ENCODE measurements around the gene FAM151A. TPM values are rescaled to one million over a fixed set of nuclear protein-coding genes. Genes with fewer than 3 reads are reported as not detected.

The FAM151A gene
- total and polyA plus RNA-seq, 2 experiments from 2014 or later, result 0.10 TPM; not detected in 1

DNA sequence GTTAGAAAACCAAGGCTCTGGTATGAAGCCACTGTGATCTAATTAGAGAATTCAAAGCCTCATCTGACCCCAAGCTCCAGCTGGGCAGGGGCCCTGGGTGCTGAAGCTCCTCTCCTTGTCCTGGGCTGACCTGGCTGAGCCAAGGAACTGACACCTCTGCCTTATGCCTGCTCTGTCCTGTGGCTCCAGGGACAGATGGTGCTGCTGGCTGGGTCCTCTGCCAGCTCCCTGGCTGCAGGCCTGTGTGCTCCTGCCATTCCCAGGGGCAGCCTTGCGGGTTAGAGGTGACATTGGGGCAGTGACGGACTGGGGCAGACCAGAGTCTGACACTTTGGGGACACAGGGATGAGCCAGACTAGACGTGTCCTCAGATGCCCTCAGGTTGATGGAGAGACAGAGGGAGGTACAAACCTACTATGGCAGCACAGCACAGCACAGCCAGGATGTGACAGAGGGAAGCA is 63.5 kb downstream of the FAM151A start:
- H3K4me3 ChIP-seq, result no peak overlapping the region
- Mint-ChIP-seq H3K27ac (no peak overlapping the region), H3K4me1 (peaks cover 6% of the 10 kb centered on the region; the same call in 2 of the 3 replicates), H3K4me3 (no peak overlapping the region), H3K36me3 (ENCODE audit: low read depth) (peaks cover 5% of the 10 kb centered on the region; the same call in 2 of the 3 replicates), H3K9me3 (peaks cover 20% of the 10 kb centered on the region; the same call in 2 of the 3 replicates), H3K27me3 (ENCODE audit: insufficient read depth, low read depth, poor library complexity) (peaks cover 2% of the 10 kb centered on the region)
- no peak overlapping the region for H2AFZ ChIP-seq
- H3F3A ChIP-seq (replicated peaks; ENCODE audit: low read depth), result no peaks in the 10 kb centered on the region
- no peak for TF ChIP-seq NANOG (IDR thresholded peaks at IDR 0.05; ENCODE audit: borderline replicate concordance)
- no peak for TF ChIP-seq CREB1 (CRISPR knock-in tag; IDR thresholded peaks at IDR 0.05; ENCODE audit: low read depth)
- TF ChIP-seq ZNF331 (CRISPR knock-in tag; IDR thresholded peaks at IDR 0.05; ENCODE audit: low read depth), result no peak
- no peak for TF ChIP-seq POLR2AphosphoS5 (IDR thresholded peaks at IDR 0.05; ENCODE audit: low read depth)
- no peak for TF ChIP-seq EZH2phosphoT487 (IDR thresholded peaks at IDR 0.05; ENCODE audit: unreplicated experiment)
- TF ChIP-seq JUNB (IDR thresholded peaks at IDR 0.05; ENCODE audit: unreplicated experiment), result no peak
- TF ChIP-seq STAT1 (IDR thresholded peaks at IDR 0.05; ENCODE audit: unreplicated experiment), result no peak
- TF ChIP-seq, protein P1, sequence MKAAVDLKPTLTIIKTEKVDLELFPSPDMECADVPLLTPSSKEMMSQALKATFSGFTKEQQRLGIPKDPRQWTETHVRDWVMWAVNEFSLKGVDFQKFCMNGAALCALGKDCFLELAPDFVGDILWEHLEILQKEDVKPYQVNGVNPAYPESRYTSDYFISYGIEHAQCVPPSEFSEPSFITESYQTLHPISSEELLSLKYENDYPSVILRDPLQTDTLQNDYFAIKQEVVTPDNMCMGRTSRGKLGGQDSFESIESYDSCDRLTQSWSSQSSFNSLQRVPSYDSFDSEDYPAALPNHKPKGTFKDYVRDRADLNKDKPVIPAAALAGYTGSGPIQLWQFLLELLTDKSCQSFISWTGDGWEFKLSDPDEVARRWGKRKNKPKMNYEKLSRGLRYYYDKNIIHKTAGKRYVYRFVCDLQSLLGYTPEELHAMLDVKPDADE (IDR thresholded peaks at IDR 0.05), result no peak
- no peak for TF ChIP-seq EZH2 (IDR thresholded peaks at IDR 0.05; ENCODE audit: low read depth, unreplicated experiment)
- TF ChIP-seq, protein P2, sequence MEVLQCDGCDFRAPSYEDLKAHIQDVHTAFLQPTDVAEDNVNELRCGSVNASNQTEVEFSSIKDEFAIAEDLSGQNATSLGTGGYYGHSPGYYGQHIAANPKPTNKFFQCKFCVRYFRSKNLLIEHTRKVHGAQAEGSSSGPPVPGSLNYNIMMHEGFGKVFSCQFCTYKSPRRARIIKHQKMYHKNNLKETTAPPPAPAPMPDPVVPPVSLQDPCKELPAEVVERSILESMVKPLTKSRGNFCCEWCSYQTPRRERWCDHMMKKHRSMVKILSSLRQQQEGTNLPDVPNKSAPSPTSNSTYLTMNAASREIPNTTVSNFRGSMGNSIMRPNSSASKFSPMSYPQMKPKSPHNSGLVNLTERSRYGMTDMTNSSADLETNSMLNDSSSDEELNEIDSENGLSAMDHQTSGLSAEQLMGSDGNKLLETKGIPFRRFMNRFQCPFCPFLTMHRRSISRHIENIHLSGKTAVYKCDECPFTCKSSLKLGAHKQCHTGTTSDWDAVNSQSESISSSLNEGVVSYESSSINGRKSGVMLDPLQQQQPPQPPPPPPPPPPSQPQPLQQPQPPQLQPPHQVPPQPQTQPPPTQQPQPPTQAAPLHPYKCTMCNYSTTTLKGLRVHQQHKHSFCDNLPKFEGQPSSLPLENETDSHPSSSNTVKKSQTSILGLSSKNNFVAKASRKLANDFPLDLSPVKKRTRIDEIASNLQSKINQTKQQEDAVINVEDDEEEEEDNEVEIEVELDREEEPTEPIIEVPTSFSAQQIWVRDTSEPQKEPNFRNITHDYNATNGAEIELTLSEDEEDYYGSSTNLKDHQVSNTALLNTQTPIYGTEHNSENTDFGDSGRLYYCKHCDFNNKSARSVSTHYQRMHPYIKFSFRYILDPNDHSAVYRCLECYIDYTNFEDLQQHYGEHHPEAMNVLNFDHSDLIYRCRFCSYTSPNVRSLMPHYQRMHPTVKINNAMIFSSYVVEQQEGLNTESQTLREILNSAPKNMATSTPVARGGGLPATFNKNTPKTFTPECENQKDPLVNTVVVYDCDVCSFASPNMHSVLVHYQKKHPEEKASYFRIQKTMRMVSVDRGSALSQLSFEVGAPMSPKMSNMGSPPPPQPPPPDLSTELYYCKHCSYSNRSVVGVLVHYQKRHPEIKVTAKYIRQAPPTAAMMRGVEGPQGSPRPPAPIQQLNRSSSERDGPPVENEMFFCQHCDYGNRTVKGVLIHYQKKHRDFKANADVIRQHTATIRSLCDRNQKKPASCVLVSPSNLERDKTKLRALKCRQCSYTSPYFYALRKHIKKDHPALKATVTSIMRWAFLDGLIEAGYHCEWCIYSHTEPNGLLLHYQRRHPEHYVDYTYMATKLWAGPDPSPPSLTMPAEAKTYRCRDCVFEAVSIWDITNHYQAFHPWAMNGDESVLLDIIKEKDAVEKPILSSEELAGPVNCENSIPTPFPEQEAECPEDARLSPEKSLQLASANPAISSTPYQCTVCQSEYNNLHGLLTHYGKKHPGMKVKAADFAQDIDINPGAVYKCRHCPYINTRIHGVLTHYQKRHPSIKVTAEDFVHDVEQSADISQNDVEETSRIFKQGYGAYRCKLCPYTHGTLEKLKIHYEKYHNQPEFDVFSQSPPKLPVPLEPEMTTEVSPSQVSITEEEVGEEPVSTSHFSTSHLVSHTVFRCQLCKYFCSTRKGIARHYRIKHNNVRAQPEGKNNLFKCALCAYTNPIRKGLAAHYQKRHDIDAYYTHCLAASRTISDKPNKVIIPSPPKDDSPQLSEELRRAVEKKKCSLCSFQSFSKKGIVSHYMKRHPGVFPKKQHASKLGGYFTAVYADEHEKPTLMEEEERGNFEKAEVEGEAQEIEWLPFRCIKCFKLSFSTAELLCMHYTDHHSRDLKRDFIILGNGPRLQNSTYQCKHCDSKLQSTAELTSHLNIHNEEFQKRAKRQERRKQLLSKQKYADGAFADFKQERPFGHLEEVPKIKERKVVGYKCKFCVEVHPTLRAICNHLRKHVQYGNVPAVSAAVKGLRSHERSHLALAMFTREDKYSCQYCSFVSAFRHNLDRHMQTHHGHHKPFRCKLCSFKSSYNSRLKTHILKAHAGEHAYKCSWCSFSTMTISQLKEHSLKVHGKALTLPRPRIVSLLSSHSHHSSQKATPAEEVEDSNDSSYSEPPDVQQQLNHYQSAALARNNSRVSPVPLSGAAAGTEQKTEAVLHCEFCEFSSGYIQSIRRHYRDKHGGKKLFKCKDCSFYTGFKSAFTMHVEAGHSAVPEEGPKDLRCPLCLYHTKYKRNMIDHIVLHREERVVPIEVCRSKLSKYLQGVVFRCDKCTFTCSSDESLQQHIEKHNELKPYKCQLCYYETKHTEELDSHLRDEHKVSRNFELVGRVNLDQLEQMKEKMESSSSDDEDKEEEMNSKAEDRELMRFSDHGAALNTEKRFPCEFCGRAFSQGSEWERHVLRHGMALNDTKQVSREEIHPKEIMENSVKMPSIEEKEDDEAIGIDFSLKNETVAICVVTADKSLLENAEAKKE (CRISPR knock-in tag; IDR thresholded peaks at IDR 0.05), result no peak
- TF ChIP-seq, protein P3, sequence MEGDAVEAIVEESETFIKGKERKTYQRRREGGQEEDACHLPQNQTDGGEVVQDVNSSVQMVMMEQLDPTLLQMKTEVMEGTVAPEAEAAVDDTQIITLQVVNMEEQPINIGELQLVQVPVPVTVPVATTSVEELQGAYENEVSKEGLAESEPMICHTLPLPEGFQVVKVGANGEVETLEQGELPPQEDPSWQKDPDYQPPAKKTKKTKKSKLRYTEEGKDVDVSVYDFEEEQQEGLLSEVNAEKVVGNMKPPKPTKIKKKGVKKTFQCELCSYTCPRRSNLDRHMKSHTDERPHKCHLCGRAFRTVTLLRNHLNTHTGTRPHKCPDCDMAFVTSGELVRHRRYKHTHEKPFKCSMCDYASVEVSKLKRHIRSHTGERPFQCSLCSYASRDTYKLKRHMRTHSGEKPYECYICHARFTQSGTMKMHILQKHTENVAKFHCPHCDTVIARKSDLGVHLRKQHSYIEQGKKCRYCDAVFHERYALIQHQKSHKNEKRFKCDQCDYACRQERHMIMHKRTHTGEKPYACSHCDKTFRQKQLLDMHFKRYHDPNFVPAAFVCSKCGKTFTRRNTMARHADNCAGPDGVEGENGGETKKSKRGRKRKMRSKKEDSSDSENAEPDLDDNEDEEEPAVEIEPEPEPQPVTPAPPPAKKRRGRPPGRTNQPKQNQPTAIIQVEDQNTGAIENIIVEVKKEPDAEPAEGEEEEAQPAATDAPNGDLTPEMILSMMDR (conservative IDR thresholded peaks at IDR 0.05; ENCODE audit: low read depth in 2 of 2), result no peak
- TF ChIP-seq, protein P4, sequence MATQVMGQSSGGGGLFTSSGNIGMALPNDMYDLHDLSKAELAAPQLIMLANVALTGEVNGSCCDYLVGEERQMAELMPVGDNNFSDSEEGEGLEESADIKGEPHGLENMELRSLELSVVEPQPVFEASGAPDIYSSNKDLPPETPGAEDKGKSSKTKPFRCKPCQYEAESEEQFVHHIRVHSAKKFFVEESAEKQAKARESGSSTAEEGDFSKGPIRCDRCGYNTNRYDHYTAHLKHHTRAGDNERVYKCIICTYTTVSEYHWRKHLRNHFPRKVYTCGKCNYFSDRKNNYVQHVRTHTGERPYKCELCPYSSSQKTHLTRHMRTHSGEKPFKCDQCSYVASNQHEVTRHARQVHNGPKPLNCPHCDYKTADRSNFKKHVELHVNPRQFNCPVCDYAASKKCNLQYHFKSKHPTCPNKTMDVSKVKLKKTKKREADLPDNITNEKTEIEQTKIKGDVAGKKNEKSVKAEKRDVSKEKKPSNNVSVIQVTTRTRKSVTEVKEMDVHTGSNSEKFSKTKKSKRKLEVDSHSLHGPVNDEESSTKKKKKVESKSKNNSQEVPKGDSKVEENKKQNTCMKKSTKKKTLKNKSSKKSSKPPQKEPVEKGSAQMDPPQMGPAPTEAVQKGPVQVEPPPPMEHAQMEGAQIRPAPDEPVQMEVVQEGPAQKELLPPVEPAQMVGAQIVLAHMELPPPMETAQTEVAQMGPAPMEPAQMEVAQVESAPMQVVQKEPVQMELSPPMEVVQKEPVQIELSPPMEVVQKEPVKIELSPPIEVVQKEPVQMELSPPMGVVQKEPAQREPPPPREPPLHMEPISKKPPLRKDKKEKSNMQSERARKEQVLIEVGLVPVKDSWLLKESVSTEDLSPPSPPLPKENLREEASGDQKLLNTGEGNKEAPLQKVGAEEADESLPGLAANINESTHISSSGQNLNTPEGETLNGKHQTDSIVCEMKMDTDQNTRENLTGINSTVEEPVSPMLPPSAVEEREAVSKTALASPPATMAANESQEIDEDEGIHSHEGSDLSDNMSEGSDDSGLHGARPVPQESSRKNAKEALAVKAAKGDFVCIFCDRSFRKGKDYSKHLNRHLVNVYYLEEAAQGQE (IDR thresholded peaks at IDR 0.05; ENCODE audit: unreplicated experiment), result no peak
- no peak for TF ChIP-seq ZNF114 (CRISPR knock-in tag; IDR thresholded peaks at IDR 0.05)
- DNase-seq (ENCODE audit: low spot score) (no peak), ATAC-seq (no peak)
- H3K9me2 ChIP-seq (ENCODE audit: insufficient read depth), result no peaks in the 10 kb centered on the region
- H3K79me2 ChIP-seq (replicated peaks; ENCODE audit: insufficient read depth), result no peaks in the 10 kb centered on the region
- no peaks in the 10 kb centered on the region for H3K27me3 ChIP-seq (ENCODE audit: insufficient read depth)
- H4K20me1 ChIP-seq (replicated peaks; ENCODE audit: insufficient read depth), result no peaks in the 10 kb centered on the region
- no peak overlapping the region for H3K4me2 ChIP-seq
- H3K36me3 ChIP-seq (ENCODE audit: insufficient read depth), result no peaks in the 10 kb centered on the region; the same call in 1 of the 2 replicates
- H3K4me1 ChIP-seq (ENCODE audit: insufficient read depth), result no peaks in the 10 kb centered on the region
- H3K27ac ChIP-seq (ENCODE audit: low read depth), result no peak overlapping the region

All from GM23338 (cell line).